A549 (cell line): ENCODE results near the gene CCDC78.

Experiments used
- CBX2 ChIP-seq: fragments of 200-600 bp; sonication (generic); IDR thresholded peaks from 2 replicates; pipeline ENCODE4 v1.6.1; 2016; ENCODE audit warnings: low read depth, mild to moderate bottlenecking, borderline replicate concordance
- CTCF ChIP-seq: fragments of >200 bp; sonication (Bioruptor Twin); formaldehyde crosslinking; IDR thresholded peaks from 3 replicates; pipeline ENCODE4 v1.5.1; 2016
- EHMT2 ChIP-seq: fragments of 200-600 bp; sonication (generic); IDR thresholded peaks from 2 replicates; pipeline ENCODE4 v1.6.1; 2016; ENCODE audit warnings: antibody characterized with exemption, low read depth, mild to moderate bottlenecking, moderate library complexity
- EP300 ChIP-seq, 2 experiments: fragments of >200 bp; sonication (Bioruptor Twin); formaldehyde crosslinking; IDR thresholded peaks; 2 replicates in 1 of 2; 3 replicates in 1 of 2; pipeline ENCODE4 v1.6.1; 2016 to 2017
- JUN ChIP-seq, 2 experiments: fragments of >200 bp; sonication (Bioruptor Twin); formaldehyde crosslinking; IDR thresholded peaks; 2 replicates in 1 of 2; 3 replicates in 1 of 2; pipeline ENCODE4 v1.6.1; 2016 to 2017
- KDM1A ChIP-seq: fragments of 200-600 bp; sonication (generic); IDR thresholded peaks from 2 replicates; pipeline ENCODE4 v1.6.1; 2016; ENCODE audit warnings: low read depth, mild to moderate bottlenecking
- KDM5A ChIP-seq: fragments of 200-600 bp; sonication (generic); IDR thresholded peaks from 2 replicates; pipeline ENCODE4 v1.6.1; 2016; ENCODE audit warnings: antibody characterized with exemption, mild to moderate bottlenecking
- PHF8 ChIP-seq: fragments of 200-600 bp; sonication (generic); IDR thresholded peaks from 2 replicates; pipeline ENCODE4 v1.6.1; 2016; ENCODE audit warnings: low read depth, mild to moderate bottlenecking, antibody characterized with exemption, moderate library complexity, borderline replicate concordance
- SMC3 ChIP-seq: fragments of >200 bp; sonication (Bioruptor Twin); formaldehyde crosslinking; IDR thresholded peaks from 3 replicates; pipeline ENCODE4 v1.6.1; 2018; ENCODE audit warnings: inconsistent platforms
- TF ChIP-seq, protein P1 (sequence below): fragments of 150-350 bp; IDR thresholded peaks from 2 replicates; pipeline ENCODE4 v1.6.1; 2014; ENCODE audit warnings: low read depth, mild to moderate bottlenecking, low read length

DNA sequence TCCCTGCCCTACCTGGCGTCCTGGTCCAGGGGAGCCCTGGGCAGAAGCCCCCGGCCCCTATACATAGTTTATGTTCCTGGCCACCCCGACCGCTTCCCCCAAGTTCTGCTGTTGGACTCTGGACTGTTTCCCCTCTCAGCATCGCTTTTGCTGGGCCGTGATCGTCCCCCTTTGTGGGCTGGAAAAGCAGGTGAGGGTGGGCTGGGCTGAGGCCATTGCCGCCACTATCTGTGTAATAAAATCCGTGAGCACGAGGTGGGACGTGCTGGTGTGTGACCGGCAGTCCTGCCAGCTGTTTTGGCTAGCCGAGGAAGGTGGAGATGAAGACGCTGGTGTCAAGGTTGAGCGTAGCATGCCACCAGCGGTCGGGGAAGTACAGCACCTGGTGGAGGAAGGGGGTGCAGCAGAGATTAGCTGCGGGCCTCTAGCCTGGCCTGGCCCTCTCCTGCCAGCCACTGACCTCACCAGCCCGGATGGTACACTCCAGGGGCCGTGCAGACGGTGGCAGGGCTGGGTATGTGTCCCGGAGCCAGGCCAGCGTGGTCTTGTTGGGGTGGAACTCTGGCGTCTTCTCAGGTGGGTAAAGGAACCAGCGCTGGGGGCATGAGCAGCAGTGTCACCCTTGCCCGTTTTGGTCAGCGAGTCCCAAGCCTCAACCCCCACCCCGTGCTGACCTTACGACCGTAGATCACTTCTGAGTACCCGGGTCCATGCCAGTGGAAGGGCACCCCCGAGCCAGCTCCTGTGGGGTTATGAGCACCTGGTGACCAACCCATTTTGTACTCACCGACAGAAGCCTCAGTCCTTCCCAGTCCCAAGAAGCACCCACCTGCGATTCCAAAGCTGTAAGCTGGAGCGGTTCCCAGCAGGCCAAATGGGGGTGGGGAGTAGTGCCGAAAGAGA lies 43.5 kb downstream of the CCDC78 start:
- TF ChIP-seq CTCF (no peak), JUN (IDR thresholded peaks at IDR 0.05) (no peak; a peak in 1 of 5 replicates), EP300 (IDR thresholded peaks at IDR 0.05) (no peak), KDM1A (no peak), CBX2 (no peak), SMC3 (no peak), KDM5A (no peak), EHMT2 (no peak), PHF8 (no peak)
- TF ChIP-seq, protein P1, sequence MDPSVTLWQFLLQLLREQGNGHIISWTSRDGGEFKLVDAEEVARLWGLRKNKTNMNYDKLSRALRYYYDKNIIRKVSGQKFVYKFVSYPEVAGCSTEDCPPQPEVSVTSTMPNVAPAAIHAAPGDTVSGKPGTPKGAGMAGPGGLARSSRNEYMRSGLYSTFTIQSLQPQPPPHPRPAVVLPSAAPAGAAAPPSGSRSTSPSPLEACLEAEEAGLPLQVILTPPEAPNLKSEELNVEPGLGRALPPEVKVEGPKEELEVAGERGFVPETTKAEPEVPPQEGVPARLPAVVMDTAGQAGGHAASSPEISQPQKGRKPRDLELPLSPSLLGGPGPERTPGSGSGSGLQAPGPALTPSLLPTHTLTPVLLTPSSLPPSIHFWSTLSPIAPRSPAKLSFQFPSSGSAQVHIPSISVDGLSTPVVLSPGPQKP: no peak
